GM12801 (cell line): ENCODE data around the gene SGTA.

Experiments
- CTCF ChIP-seq: IDR thresholded peaks from one replicate; pipeline ENCODE4 v1.5.1; 2011; ENCODE audit warnings: control low read depth; ENCODE audit not compliant: insufficient read length; ENCODE audit errors: extremely low read depth

The SGTA gene

GRCh38 chr19:2755811-2756210 is 27.3 kb downstream of the SGTA start:
- no peak for TF ChIP-seq CTCF

- TF ChIP-seq CTCF, result no peak
Measured at GRCh38 chr19:2755448-2755705, 27.7 kb downstream of the SGTA start.

- no peak for TF ChIP-seq CTCF
Measured at GRCh38 chr19:2754659-2755447, 28.2 kb downstream of the SGTA start.

GRCh38 chr19:2751438-2751830 is 31.6 kb downstream of the SGTA start:
- no peak for TF ChIP-seq CTCF

GRCh38 chr19:2750808-2751437 is 32.1 kb downstream of the SGTA start:
- no peak for TF ChIP-seq CTCF

GRCh38 chr19:2747349-2747748 is 35.7 kb downstream of the SGTA start:
- no peak for TF ChIP-seq CTCF

GRCh38 chr19:2744113-2744512 is 39.0 kb downstream of the SGTA start:
- TF ChIP-seq CTCF, result no peak
